ENCODE measurements around the gene GARNL3.
A peak's percentile ranks its signal among the peaks of the same experiment; 100 is the strongest.

GARNL3 gene

GRCh38 chr9:127280880-127281660, 16.5 kb downstream of the GARNL3 start:
- DNase-seq: no peak

- no peak for DNase-seq
These were observed 17.3 kb downstream of the GARNL3 start for GRCh38 chr9:127281891-127282290.

- DNase-seq: no peak
These were observed 18.0 kb downstream of the GARNL3 start for GRCh38 chr9:127282611-127283010.

GRCh38 chr9:127283135-127283534, 18.6 kb downstream of the GARNL3 start:
- DNase-seq: no peak

- DNase-seq: no peak
These were observed 19.4 kb downstream of the GARNL3 start for GRCh38 chr9:127283917-127284497.

DNA sequence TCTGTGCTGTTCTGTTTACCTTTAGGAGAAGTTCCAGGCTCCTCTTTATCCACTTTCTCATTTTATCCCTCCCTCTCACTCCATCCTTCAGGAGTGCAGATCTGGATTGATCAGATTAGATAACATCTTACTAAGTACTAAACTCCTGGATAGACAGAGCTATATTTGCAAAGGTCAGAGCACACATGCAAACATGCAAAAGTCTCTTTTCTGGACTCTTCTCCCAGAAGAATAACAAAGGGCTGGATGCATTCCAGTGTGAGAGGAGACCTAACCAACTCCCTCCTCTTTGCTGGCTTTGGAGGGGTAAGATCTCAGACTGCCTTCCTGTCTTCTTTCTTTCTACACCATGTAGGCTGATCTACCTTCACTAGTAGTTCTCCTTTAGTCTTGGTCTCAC, 21.4 kb downstream of the GARNL3 start:
- DNase-seq: no peak

DNA sequence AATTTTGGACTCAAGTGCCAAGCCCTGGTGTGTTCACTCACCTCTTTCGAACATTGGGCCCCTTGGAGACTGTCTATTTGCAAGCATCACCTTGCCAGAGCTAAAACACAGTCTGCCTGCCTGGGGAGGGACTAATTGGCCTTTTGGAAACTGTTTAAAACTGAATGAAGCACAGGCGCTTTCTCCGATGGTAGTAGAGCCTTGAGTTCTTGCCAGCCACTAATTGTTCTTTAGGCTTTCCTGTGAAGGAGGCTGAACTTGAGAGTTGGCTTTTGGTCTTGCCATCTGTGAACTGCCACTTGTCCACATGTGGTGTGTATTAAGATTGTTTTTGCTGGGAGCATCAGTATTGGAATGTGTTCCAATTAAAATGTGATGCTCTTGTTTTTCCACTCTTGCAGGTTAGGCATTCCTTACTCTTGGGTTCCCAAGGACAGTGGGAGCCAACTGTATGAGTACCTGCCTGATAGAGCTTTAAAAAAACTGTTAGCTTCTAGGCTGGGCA, 26.0 kb downstream of the GARNL3 start:
- DNase-seq: no peak

- DNase-seq: no peak
These were observed 26.7 kb downstream of the GARNL3 start for GRCh38 chr9:127291246-127291778.

DNA sequence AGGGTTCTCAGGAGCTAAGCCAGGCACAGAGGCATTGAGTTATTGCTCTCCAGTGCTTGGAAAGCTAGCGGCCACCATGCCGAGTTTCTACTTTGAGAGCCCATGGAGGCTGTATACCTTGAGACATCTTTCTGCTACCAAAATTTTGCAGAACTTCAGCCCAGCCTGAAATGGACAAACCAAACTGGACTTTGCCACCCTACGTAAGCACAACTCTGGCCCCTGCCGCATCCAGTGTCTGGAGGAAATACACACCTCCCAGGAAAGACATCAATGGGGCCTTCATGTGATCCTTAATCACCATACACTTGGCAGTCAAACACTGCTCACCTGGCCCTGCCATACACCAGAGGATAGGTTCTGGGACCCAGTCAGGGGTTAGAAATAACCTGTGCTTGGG, 27.8 kb downstream of the GARNL3 start:
- no peak for DNase-seq

DNA sequence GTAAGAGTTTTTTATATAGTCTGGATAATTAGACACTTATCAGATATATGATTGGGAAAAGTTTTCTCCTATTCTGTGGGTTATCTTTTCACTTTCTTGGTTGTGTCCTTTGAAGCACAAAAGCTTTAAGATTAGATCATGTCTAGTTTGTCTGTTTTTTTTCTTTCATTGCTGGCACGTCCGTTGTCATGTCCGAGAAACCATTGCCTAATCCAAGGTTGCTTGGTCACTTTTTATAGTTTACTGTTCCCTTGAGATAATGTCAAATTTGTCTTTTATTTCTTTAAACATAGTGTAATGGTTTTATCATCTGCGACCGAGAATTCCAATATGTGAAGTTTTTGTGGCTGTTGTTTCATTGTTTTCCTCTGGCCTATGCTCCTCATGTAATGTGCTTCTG, 28.8 kb downstream of the GARNL3 start:
- no peak for DNase-seq

DNA sequence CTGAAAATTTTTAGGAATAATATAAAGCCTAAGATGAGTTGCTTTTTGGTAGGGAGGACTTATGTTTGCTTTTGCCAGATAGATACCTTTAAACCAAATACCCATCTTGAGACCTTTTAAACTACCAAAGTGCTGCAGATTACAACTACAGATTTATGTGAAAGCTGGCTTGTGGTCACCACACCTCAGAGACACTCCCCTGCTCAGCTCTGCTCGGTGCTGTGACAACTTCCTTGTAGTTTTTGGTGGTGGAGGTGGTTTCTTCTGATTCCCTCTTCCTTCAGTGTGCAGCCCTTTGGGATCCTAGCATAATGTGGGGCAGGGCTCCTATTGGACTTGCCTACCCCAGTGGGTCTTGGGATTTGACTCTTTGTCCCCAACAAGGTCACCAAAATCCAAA, 29.2 kb downstream of the GARNL3 start:
- DNase-seq: no peak

DNA sequence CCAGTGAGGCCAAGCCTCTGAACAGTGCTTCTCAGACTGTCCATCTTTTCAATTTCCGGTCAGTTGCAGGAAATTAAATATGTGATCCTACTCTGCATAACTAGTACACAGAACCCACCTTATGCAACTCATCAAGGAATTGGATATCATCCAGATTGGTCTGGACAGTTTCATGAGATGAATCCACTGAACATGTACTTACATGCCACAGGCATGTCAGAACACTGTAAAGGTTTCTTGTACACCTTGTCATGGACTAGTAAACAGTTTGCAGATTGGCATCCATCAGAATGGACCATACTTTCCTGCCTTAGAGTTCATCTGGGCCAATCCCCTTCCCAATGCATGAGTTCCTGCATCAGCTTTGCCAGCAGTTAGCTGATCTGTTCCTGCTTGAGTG, 30.4 kb downstream of the GARNL3 start:
- DNase-seq: no peak

GRCh38 chr9:127300886-127301447, 36.4 kb downstream of the GARNL3 start:
- DNase-seq: peak; percentile 60

DNA sequence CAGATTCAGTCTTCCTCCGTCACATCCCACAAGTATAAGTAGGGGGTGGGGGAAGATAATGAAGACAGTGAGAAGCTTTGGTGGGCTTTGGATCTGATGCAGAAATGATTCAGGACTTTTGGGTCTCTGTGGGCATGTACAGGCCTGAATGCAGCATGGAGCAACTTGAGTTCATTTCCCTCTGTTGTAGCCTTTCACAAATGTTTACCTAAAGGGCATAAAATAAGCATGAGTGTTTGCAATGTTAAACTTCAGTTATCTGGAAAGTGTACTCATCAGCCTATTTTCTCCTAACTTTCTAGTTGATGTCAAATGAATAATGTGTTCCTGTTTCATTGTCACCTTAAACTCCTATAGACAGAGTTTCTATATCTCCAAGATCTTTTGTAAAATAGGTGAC, 39.3 kb downstream of the GARNL3 start:
- DNase-seq: no peak

DNA sequence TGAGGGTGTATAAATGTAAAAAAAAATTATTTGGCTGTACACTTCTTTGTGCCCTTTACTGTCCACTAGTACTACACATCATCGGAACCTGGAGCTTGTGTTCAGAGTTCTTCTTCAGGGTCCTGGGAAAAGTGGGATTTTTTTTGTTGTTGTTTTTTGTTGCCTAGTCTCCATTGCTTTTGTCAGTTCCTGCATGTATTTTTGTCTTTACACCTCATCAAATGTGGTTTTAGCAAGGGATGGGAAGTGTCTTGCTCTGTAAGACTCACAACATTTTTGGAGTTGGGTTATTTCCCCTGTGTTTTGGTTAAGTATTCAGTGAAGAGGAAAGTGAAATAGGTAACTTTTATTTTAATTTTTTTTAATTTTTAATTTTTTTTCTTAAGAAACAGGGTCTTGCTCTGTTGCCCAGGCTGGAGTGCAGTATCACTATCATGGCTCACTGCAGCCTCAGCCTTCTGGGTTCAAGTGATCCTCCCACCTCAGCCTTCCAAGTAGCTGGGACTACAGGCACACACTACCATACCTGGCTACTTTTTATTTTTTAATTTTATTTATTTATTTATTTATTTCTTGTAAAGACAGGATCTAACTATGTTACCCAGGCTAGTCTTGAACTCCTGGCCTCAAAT, 40.7 kb downstream of the GARNL3 start:
- no peak for DNase-seq

DNA sequence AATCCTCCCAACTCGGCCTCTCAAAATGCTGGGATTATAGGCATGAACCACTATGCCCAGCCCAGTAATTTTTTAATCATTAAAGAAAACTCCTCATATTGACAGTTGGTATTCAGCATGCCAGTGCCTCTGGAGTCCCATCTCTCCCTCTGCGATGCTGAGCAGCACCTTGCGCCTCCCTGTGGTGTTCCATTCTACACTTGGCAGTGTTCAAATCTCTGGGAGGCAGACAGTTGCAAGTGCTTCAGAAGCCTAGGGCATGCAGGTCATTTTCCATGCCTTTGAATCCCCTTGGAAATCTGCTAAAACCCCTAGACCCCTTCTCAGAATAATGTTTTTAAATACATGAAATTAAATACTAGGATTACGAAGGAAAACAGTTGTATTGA, 41.3 kb downstream of the GARNL3 start:
- DNase-seq: no peak

GRCh38 chr9:127307802-127308201, 43.2 kb downstream of the GARNL3 start:
- DNase-seq: no peak

DNA sequence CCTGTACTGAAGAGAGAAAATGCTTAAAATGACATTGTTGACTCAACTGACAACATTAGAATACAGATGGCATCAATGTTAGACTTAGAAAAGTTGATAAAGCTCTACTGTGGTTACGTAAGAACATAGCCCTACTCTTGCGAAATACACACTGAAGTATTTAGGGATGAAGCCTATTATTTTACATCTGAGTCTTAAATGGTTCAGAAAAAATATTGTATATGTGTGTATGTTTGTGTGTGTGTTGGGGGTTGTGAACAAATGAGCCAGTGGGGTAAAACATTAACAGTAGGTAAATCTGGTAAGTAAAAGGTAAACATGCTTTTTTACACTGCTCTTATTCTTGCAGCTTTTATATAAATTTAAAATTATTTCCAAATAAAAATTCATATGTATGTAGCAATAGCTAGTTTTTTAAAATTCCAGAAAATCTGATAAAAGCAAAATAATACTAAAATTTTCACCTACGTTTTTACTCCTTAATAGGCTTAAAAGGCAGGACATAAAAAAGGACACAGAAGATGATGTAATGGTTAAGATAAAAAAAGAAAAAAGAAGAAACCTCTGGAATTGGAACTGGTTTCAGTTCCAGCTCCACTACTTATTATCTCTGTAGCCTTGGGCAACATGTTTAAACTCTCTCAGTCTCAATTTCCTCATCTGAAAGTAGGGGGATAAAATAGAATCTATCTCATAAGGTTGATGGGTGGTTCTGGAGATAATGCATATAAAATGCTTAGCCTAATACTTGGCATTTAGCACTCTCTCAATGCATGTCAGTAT, 44.3 kb downstream of the GARNL3 start:
- no peak for DNase-seq

- DNase-seq: no peak
These were observed 45.1 kb downstream of the GARNL3 start for GRCh38 chr9:127309715-127310114.

GRCh38 chr9:127311239-127311741, 46.7 kb downstream of the GARNL3 start:
- DNase-seq: peak; percentile 34

- DNase-seq: no peak
These were observed 48.5 kb downstream of the GARNL3 start for GRCh38 chr9:127313042-127313560.

DNA sequence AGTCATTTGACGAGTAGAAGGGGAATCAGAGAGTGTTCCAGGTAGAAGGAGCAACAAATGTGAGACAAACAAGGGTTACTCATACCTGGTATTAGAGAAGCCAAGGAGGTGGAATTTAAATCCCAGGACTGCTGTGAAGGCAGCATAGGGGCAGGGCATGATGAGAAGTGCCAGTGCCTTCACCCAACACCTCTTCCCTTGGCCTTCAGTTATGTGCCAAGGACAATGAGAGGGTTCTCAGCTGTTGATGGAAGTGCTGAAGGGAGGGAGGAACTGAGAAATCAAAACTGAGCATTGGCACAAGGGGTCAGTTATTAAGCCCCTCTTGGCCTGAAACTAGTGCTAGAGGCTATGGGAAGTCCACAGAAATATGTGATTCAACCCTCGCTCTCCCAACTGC, 50.3 kb downstream of the GARNL3 start:
- no peak for DNase-seq

Measured in NCI-H1694 (cell line).